K562 (cell line): ENCODE measurements around the gene LYPD5. TPM values are rescaled to one million over a fixed set of nuclear protein-coding genes. Genes with fewer than 3 reads are reported as not detected.

ENCODE experiments used
- ATAC-seq: fragments of 200-7000 bp; cut with Tn5 transposase; 3 replicates; pipeline ENCODE4 v1.9.1; 2020; ENCODE audit warnings: moderate library complexity
- BruUV-seq: library from RNA; stranded (reverse); fragments of 400-500 nt; replicated peaks from 2 replicates; lab custom pipeline; 2021; lab: Mats Ljungman, UMichigan
- CTCF ChIA-PET: fragments of 300-600 bp; formaldehyde crosslinking; extraction: SDS; loops from one replicate; lab custom pipeline; 2021; ENCODE audit warnings: low intra/inter-chr PET ratio; lab: Yijun Ruan, JAX
- POLR2A ChIA-PET: fragments of 300-600, 350-650 bp; sonication (Branson Sonifier 250); formaldehyde crosslinking; extraction: SDS; loops from one replicate; lab custom pipeline; 2021; ENCODE audit warnings: antibody characterized with exemption, inconsistent platforms; lab: Yijun Ruan, JAX
- DNase-seq, 4 experiments: peaks; one replicate each; pipeline versions ENCODE4 v3.0.0 to v3.0.0-alpha.2; 2011 to 2018; ENCODE audit warnings: low spot score in 3 of 4, mixed read lengths in 3 of 4; ENCODE audit errors: extremely low read depth in 1 of 4
- FAIRE-seq: peaks from 2 replicates; lab custom pipeline; 2011; peaks lifted over from hg19 to GRCh38; lab: Jason Lieb, UNC
- H2AFZ ChIP-seq: 2 replicates; pipeline ENCODE4 v1.6.0; 2011; ENCODE audit warnings: low read depth, low read length, control low read depth, inconsistent platforms
- H3K27ac ChIP-seq: fragments of 200-600 bp; 3 replicates; pipeline ENCODE4 v1.8.0; 2011; ENCODE audit warnings: low read depth, mild to moderate bottlenecking, control low read depth, inconsistent platforms, low read length, moderate library complexity, mixed read lengths; ENCODE audit errors: extremely low read depth
- H3K27me3 ChIP-seq, 2 experiments: fragments of 300-600 bp in 1 of 2; 2 replicates in 1 of 2; 3 replicates in 1 of 2; pipeline versions ENCODE4 v1.6.0 to v1.8.0; 2011; ENCODE audit warnings: inconsistent platforms in 2 of 2, low read length in 2 of 2, mild to moderate bottlenecking in 1 of 2, mixed read lengths in 1 of 2, moderate library complexity in 1 of 2; ENCODE audit not compliant: control insufficient read depth in 2 of 2, insufficient read depth in 2 of 2
- H3K36me3 ChIP-seq: fragments of 300-600 bp; 3 replicates; pipeline ENCODE4 v1.8.0; 2011; ENCODE audit warnings: mild to moderate bottlenecking, low read length, inconsistent platforms; ENCODE audit not compliant: control insufficient read depth, insufficient read depth
- H3K4me1 ChIP-seq, 2 experiments: fragments of 200-600 bp in 1 of 2; replicated peaks in 1 of 2; 2 replicates in 1 of 2; 3 replicates in 1 of 2; pipeline versions ENCODE4 v1.5.1 to v1.8.0; 2011; ENCODE audit warnings: inconsistent platforms in 2 of 2, low read length in 2 of 2, mild to moderate bottlenecking in 1 of 2, mixed read lengths in 1 of 2, moderate library complexity in 1 of 2; ENCODE audit not compliant: control insufficient read depth in 2 of 2, insufficient read depth in 2 of 2
- H3K4me2 ChIP-seq: 2 replicates; pipeline ENCODE4 v1.6.1; 2011; ENCODE audit warnings: low read length, control low read depth, inconsistent platforms, mixed read lengths; ENCODE audit not compliant: insufficient read depth
- H3K4me3 ChIP-seq: fragments of 200-600 bp; sonication (generic), shearing (Covaris generic); 2 replicates; pipeline ENCODE4 v1.5.1; 2016; ENCODE audit warnings: control low read depth, inconsistent platforms
- H3K79me2 ChIP-seq: fragments of 200-600 bp; 3 replicates; pipeline ENCODE4 v1.8.0; 2011; ENCODE audit warnings: low read length, inconsistent platforms; ENCODE audit not compliant: control insufficient read depth, insufficient read depth
- H3K9ac ChIP-seq, 2 experiments: 2 replicates each; pipeline versions ENCODE4 v1.6.0 to v1.6.1; 2011; ENCODE audit warnings: low read depth in 2 of 2, low read length in 2 of 2, control low read depth in 1 of 2, inconsistent platforms in 1 of 2, mild to moderate bottlenecking in 1 of 2, mixed read lengths in 1 of 2; ENCODE audit not compliant: insufficient read depth in 1 of 2
- H3K9me1 ChIP-seq: one replicate; pipeline ENCODE4 v1.6.0; 2011; ENCODE audit warnings: inconsistent platforms, mild to moderate bottlenecking, low read length, moderate library complexity; ENCODE audit not compliant: control insufficient read depth, insufficient read depth
- H3K9me3 ChIP-seq: replicated peaks from 2 replicates; pipeline ENCODE4 v1.5.1; 2011; ENCODE audit warnings: low read depth, low read length, inconsistent platforms; ENCODE audit not compliant: control insufficient read depth, insufficient read depth
- H4K20me1 ChIP-seq: replicated peaks from 2 replicates; pipeline ENCODE4 v1.6.1; 2011; ENCODE audit warnings: low read length, inconsistent platforms, mixed read lengths; ENCODE audit not compliant: control insufficient read depth, insufficient read depth
- CREB3 ChIP-seq: fragments of 450-650 bp; conservative IDR thresholded peaks from 2 replicates; pipeline ENCODE4 v1.6.1; 2016; ENCODE audit warnings: missing genetic modification characterization, low read depth, mild to moderate bottlenecking, missing compliant biosample characterization, moderate library complexity
- JUND ChIP-seq, 2 experiments: IDR thresholded peaks; 2 replicates in 1 of 2; 3 replicates in 1 of 2; pipeline ENCODE4 v1.6.1; 2011; ENCODE audit warnings: borderline replicate concordance in 2 of 2, low read depth in 2 of 2, low read length in 2 of 2, improper control_type of control experiment in 1 of 2, missing biosample characterization in 1 of 2, missing genetic modification characterization in 1 of 2, missing genetic modification reagents in 1 of 2
- L3MBTL2 ChIP-seq: fragments of 450-650 bp; IDR thresholded peaks from 2 replicates; pipeline ENCODE4 v1.6.1; 2016; ENCODE audit warnings: mild to moderate bottlenecking, moderate library complexity
- MECOM ChIP-seq: fragments of 250-450 bp; sonication (Bioruptor Pico); IDR thresholded peaks from 2 replicates; pipeline ENCODE4 v1.8.0; 2022; ENCODE audit warnings: inconsistent platforms
- MEF2D ChIP-seq: conservative IDR thresholded peaks from 2 replicates; pipeline ENCODE4 v1.6.1; 2016; ENCODE audit warnings: low read depth, missing genetic modification characterization, missing compliant biosample characterization
- PHF21A ChIP-seq: fragments of 450-650 bp; IDR thresholded peaks from 2 replicates; pipeline ENCODE4 v1.6.1; 2017; ENCODE audit warnings: low read depth, borderline replicate concordance
- PPARD ChIP-seq: fragments of 250-450 bp; sonication (Bioruptor Pico); IDR thresholded peaks from 2 replicates; pipeline ENCODE4 v1.8.0; 2022; ENCODE audit warnings: inconsistent platforms, mild to moderate bottlenecking, moderate library complexity
- TRIM28 ChIP-seq: fragments of 450-650 bp; IDR thresholded peaks from 2 replicates; pipeline ENCODE4 v1.6.1; 2017
- ZNF232 ChIP-seq: sonication (generic); formaldehyde crosslinking; IDR thresholded peaks from 2 replicates; pipeline ENCODE4 v1.8.0; 2022; ENCODE audit warnings: mild to moderate bottlenecking, missing genetic modification reagents
- ZNF347 ChIP-seq: fragments of 450-650 bp; formaldehyde crosslinking; IDR thresholded peaks from 2 replicates; pipeline ENCODE4 v1.4.0; 2020; ENCODE audit warnings: low read depth, mild to moderate bottlenecking, moderate library complexity
- ZNF354B ChIP-seq: fragments of 250-450 bp; sonication (Bioruptor Pico); IDR thresholded peaks from 2 replicates; pipeline ENCODE4 v1.4.0; 2020
- WGBS: fragments of 100-300 bp; shearing (Covaris generic); methylation state at CpG from one replicate; pipeline ENCODE4 v1.1.6; 2016; ENCODE audit warnings: low coverage, mixed read lengths; ENCODE audit not compliant: insufficient coverage; ENCODE audit errors: missing lambda C conversion rate; 5-methylcytosine and 5-hydroxymethylcytosine counted together
- in situ Hi-C: fragments of 300-500 bp; cut with MboI; formaldehyde crosslinking; loops from 4 replicates; pipeline ENCODE4 v1.15.0; 2018; ENCODE audit warnings: inconsistent platforms, mixed read lengths
- intact Hi-C: fragments of 100-400 bp; cut with micrococcal nuclease; formaldehyde crosslinking; loops from 2 replicates; pipeline ENCODE4 v1.14.2; 2022
- polyA plus RNA-seq, 8 experiments: library from polyadenylated mRNA; depleted of rRNA in 4 of 8; stranded (reverse) in 5 of 8; unstranded in 3 of 8; fragments of >200 nt; fragmentation: Nextera tagmentation in 2 of 8; fragmentation: Illumina TruSeq in 1 of 8; extraction: Ambion mirVana in 2 of 8; extraction: Trizol in 1 of 8; gene quantifications; 2 replicates each; pipeline versions ENCODE4 v1.2.1 to v1.2.3, GENCODE V29; 2011 to 2014; ENCODE audit warnings: inconsistent platforms in 1 of 8, missing spikeins in 1 of 8
- total RNA-seq, 7 experiments: library from RNA; depleted of rRNA in 6 of 7; stranded (reverse); fragments of >200 nt in 6 of 7; fragmentation: Illumina TruSeq in 2 of 7; extraction: Trizol in 2 of 7; gene quantifications; 2 replicates each; pipeline versions ENCODE4 v1.2.1 to v1.2.3, GENCODE V29; 2011 to 2021; ENCODE audit warnings: low replicate concordance in 1 of 7

Gene LYPD5
- total and polyA plus RNA-seq, 9 of the 15 experiments (the other 6 are each of a cell fraction or from before 2014, with no cell fraction given), result 0.03 to 0.22 (median 0.10) TPM; not detected in 3

- ChIA-PET POLR2A (interaction anchor here (0.6 kb wide), 1 partner anchor 1138 kb away, joined by 3 read pairs; no protein-coding TSS in a partner anchor), CTCF (interaction anchor here (1.1 kb wide), 1 partner anchor 41 kb away, joined by 6 read pairs; no protein-coding TSS in a partner anchor)
- intact Hi-C loops (loop anchor here (5.0 kb wide), 1 partner anchor 119 kb away; no protein-coding TSS in a partner anchor), in situ Hi-C loops (no loop called here)
- Histone ChIP-seq H4K20me1 (no peaks in the 10 kb centered on the region), H3K36me3 (no peaks in the 10 kb centered on the region), H3K9me3 (no peaks in the 10 kb centered on the region), H3K79me2 (peaks cover 6% of the 10 kb centered on the region; the same call in 1 of the 3 replicates), H3K9me1 (no peaks in the 10 kb centered on the region), H3K27ac (no peak overlapping the region), H3K4me2 (no peak overlapping the region), H3K9ac (no peak overlapping the region), H2AFZ (no peak overlapping the region), H3K4me1 (peaks cover 32 to 35% of the 10 kb centered on the region in 2 experiments), H3K4me3 (no peak overlapping the region), H3K27me3 (peaks cover 0 to 6% of the 10 kb centered on the region in 2 experiments; a peak in 2 of 5 replicates)
- FAIRE-seq, result no peak
- 0% methylated on average over 1 of the region's 1 CpG for WGBS
- no peak for ATAC-seq
- no TSS peak for BruUV-seq
- no peak for DNase-seq
- no peak for TF ChIP-seq L3MBTL2
Measured at GRCh38 chr19:43786665-43787064, 15.6 kb downstream of the LYPD5 start.

GRCh38 chr19:43784981-43785808 lies 17.1 kb downstream of the LYPD5 start:
- POLR2A ChIA-PET, result interaction anchor here (0.7 to 1.5 kb wide), 5 partner anchors 9 to 106 kb away, joined by 3 to 5 read pairs (median 3); no protein-coding TSS in a partner anchor
- CTCF ChIA-PET, result interaction anchor here (0.7 to 2.5 kb wide), 5 partner anchors 17 to 117 kb away, joined by 3 to 58 read pairs (median 4); no protein-coding TSS in a partner anchor
- Histone ChIP-seq H3K9ac (peak overlapping the region; percentile 55 to 75), H3K36me3 (no peaks in the 10 kb centered on the region), H3K9me3 (no peaks in the 10 kb centered on the region), H4K20me1 (no peaks in the 10 kb centered on the region), H3K9me1 (no peaks in the 10 kb centered on the region), H2AFZ (peak overlapping the region; percentile 95), H3K27me3 (no peaks in the 10 kb centered on the region), H3K4me3 (no peak overlapping the region), H3K27ac (peak overlapping the region; percentile 75), H3K4me1 (peaks cover 44 to 50% of the 10 kb centered on the region in 2 experiments), H3K79me2 (peaks cover 21% of the 10 kb centered on the region), H3K4me2 (peak overlapping the region; percentile 64)
- FAIRE-seq (peak; percentile 84), DNase-seq (peak; percentile 69 to 90 (median 73)), ATAC-seq (peak; percentile 82)
- WGBS, result 10% methylated on average over 10 of the region's 10 CpGs
- in situ Hi-C loops, result loop anchor here (5.0 kb wide), 1 partner anchor 38 kb away; no protein-coding TSS in a partner anchor
- no TSS peak for BruUV-seq
- intact Hi-C loops, result loop anchor here (1.0 to 5.0 kb wide), 4 partner anchors 11 to 118 kb away; no protein-coding TSS in a partner anchor
- TF ChIP-seq ZNF347 (no peak), PPARD (CRISPR knock-in tag) (no peak), MEF2D (tag) (peak; percentile 55; the same call in 1 of the 2 replicates), PHF21A (peak; percentile 62; the same call in 1 of the 2 replicates), ZNF354B (CRISPR knock-in tag) (no peak), ZNF232 (CRISPR knock-in tag) (no peak), CREB3 (tag) (0 out of 2 replicates have a peak, but pooled peaks have one; percentile 38), MECOM (CRISPR knock-in tag) (no peak), JUND (IDR thresholded peaks at IDR 0.05; ENCODE audit: borderline replicate concordance, low read depth, low read length) (peak; percentile 53; the same call in 1 of the 2 replicates), JUND (tag; IDR thresholded peaks at IDR 0.05; ENCODE audit: borderline replicate concordance, low read depth, low read length) (peak; percentile 58; the same call in 1 of the 3 replicates), TRIM28 (no peak; the same call in 1 of the 2 replicates)
